ENCODE results near the gene ERICH6B. TPM values are rescaled to one million over a fixed set of nuclear protein-coding genes. Genes with fewer than 3 reads are reported as not detected.

ERICH6B gene
- total and polyA plus RNA-seq, 2 of the 8 experiments (the other 6 are each of a cell fraction or from before 2014, with no cell fraction given), result not detected

DNA sequence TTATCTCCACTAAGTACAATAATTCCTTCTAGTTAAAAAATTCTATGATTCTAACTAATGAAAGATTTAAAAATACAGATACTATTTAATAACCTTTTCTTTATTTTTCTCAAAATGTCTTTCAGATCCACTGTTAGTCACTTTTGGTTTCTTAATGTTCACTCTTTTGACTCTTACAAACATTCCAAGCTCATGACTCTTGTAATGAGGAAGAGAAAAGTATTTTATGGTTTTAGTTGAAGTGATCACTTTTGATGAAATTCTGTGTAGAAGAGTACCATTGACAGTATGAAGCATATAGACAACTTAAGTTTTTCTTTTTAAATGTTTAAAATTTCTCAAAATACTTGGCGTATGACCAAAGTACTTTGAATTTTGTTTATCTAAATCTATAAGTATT is 123.0 kb downstream of the ERICH6B start (continued):
- TF ChIP-seq, protein P1, sequence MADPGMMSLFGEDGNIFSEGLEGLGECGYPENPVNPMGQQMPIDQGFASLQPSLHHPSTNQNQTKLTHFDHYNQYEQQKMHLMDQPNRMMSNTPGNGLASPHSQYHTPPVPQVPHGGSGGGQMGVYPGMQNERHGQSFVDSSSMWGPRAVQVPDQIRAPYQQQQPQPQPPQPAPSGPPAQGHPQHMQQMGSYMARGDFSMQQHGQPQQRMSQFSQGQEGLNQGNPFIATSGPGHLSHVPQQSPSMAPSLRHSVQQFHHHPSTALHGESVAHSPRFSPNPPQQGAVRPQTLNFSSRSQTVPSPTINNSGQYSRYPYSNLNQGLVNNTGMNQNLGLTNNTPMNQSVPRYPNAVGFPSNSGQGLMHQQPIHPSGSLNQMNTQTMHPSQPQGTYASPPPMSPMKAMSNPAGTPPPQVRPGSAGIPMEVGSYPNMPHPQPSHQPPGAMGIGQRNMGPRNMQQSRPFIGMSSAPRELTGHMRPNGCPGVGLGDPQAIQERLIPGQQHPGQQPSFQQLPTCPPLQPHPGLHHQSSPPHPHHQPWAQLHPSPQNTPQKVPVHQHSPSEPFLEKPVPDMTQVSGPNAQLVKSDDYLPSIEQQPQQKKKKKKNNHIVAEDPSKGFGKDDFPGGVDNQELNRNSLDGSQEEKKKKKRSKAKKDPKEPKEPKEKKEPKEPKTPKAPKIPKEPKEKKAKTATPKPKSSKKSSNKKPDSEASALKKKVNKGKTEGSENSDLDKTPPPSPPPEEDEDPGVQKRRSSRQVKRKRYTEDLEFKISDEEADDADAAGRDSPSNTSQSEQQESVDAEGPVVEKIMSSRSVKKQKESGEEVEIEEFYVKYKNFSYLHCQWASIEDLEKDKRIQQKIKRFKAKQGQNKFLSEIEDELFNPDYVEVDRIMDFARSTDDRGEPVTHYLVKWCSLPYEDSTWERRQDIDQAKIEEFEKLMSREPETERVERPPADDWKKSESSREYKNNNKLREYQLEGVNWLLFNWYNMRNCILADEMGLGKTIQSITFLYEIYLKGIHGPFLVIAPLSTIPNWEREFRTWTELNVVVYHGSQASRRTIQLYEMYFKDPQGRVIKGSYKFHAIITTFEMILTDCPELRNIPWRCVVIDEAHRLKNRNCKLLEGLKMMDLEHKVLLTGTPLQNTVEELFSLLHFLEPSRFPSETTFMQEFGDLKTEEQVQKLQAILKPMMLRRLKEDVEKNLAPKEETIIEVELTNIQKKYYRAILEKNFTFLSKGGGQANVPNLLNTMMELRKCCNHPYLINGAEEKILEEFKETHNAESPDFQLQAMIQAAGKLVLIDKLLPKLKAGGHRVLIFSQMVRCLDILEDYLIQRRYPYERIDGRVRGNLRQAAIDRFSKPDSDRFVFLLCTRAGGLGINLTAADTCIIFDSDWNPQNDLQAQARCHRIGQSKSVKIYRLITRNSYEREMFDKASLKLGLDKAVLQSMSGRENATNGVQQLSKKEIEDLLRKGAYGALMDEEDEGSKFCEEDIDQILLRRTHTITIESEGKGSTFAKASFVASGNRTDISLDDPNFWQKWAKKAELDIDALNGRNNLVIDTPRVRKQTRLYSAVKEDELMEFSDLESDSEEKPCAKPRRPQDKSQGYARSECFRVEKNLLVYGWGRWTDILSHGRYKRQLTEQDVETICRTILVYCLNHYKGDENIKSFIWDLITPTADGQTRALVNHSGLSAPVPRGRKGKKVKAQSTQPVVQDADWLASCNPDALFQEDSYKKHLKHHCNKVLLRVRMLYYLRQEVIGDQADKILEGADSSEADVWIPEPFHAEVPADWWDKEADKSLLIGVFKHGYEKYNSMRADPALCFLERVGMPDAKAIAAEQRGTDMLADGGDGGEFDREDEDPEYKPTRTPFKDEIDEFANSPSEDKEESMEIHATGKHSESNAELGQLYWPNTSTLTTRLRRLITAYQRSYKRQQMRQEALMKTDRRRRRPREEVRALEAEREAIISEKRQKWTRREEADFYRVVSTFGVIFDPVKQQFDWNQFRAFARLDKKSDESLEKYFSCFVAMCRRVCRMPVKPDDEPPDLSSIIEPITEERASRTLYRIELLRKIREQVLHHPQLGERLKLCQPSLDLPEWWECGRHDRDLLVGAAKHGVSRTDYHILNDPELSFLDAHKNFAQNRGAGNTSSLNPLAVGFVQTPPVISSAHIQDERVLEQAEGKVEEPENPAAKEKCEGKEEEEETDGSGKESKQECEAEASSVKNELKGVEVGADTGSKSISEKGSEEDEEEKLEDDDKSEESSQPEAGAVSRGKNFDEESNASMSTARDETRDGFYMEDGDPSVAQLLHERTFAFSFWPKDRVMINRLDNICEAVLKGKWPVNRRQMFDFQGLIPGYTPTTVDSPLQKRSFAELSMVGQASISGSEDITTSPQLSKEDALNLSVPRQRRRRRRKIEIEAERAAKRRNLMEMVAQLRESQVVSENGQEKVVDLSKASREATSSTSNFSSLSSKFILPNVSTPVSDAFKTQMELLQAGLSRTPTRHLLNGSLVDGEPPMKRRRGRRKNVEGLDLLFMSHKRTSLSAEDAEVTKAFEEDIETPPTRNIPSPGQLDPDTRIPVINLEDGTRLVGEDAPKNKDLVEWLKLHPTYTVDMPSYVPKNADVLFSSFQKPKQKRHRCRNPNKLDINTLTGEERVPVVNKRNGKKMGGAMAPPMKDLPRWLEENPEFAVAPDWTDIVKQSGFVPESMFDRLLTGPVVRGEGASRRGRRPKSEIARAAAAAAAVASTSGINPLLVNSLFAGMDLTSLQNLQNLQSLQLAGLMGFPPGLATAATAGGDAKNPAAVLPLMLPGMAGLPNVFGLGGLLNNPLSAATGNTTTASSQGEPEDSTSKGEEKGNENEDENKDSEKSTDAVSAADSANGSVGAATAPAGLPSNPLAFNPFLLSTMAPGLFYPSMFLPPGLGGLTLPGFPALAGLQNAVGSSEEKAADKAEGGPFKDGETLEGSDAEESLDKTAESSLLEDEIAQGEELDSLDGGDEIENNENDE (IDR thresholded peaks at IDR 0.05; ENCODE audit: insufficient replicate concordance, low read length), result no peak
- TF ChIP-seq YY1 (IDR thresholded peaks at IDR 0.05; ENCODE audit: low read depth, low read length) (no peak), BRCA1 (IDR thresholded peaks at IDR 0.05; ENCODE audit: low read depth, low read length) (no peak), SIRT6 (IDR thresholded peaks at IDR 0.05; ENCODE audit: low read length) (no peak), EGR1 (IDR thresholded peaks at IDR 0.05; ENCODE audit: borderline replicate concordance, low read depth, low read length) (no peak), JUN (IDR thresholded peaks at IDR 0.05; ENCODE audit: low read depth, low read length) (no peak), TBP (IDR thresholded peaks at IDR 0.05; ENCODE audit: low read depth, low read length) (no peak), CEBPB (IDR thresholded peaks at IDR 0.05; ENCODE audit: low read depth, low read length) (no peak), SUZ12 (IDR thresholded peaks at IDR 0.05; ENCODE audit: low read length) (no peak)
